Measurements from ENCODE around the gene CFAP74.

DNA sequence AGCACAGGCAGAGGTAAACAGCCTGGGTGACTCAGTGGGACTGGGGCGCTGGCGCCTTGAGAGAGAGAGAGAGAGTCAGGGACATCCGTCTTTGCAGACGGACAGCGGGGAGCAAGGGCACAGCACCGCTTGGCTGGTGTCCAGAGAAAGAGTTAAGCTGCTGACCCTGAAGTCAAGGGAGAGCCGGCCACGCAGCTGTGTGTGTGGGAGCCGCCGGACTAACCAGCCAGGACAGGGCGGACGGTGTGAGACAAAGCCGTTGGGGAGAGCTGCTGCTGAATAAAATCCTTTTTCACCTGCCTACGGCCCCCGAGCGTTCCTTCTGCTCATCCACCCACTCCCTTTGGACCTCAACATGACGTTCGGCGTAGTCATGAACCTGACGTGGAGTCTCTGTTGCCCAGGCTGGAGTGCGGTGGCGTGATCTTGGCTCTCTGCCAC, 14.5 kb downstream of the CFAP74 start:
- no peak for TF ChIP-seq CTCF (IDR thresholded peaks at IDR 0.05 in 4 of 5, conservative IDR thresholded peaks at IDR 0.05 in 1 of 5)
- TF ChIP-seq POLR2A (IDR thresholded peaks at IDR 0.05), result no peak
